Bronchial epithelial cell (primary cell): ENCODE results near the gene CGNL1. TPM values are rescaled to one million over a fixed set of nuclear protein-coding genes. Genes with fewer than 3 reads are reported as not detected.

Experiments
- DNase-seq: peaks from one replicate; pipeline ENCODE4 v3.0.0-alpha.2; 2010; ENCODE audit warnings: low read depth
- FAIRE-seq: peaks from 2 replicates; lab custom pipeline; 2011; peaks lifted over from hg19 to GRCh38; lab: Jason Lieb, UNC
- H3K27me3 ChIP-seq: 2 replicates; pipeline ENCODE4 v1.5.1; 2011; ENCODE audit warnings: low read length; ENCODE audit not compliant: control insufficient read depth, insufficient read depth
- H3K36me3 ChIP-seq: 2 replicates; pipeline ENCODE4 v1.5.1; 2011; ENCODE audit warnings: low read length; ENCODE audit not compliant: control insufficient read depth, insufficient read depth
- H3K4me3 ChIP-seq: 2 replicates; pipeline ENCODE4 v1.5.1; 2011; ENCODE audit warnings: mild to moderate bottlenecking, low read depth, low read length, control low read depth
- total RNA-seq: library from RNA; depleted of rRNA; stranded (reverse); fragments of >200 nt; gene quantifications from 2 replicates; pipeline ENCODE4 v1.2.1, GENCODE V29; 2014
- TF ChIP-seq, protein P1 (sequence below): IDR thresholded peaks from 2 replicates; pipeline ENCODE4 v1.5.1; 2011; ENCODE audit warnings: mild to moderate bottlenecking, moderate library complexity, low read length, control low read depth, inconsistent platforms; ENCODE audit not compliant: insufficient read depth, severe bottlenecking

CGNL1 gene
- total RNA-seq, 1 donor from 2014 or later: 0.53 TPM

DNA sequence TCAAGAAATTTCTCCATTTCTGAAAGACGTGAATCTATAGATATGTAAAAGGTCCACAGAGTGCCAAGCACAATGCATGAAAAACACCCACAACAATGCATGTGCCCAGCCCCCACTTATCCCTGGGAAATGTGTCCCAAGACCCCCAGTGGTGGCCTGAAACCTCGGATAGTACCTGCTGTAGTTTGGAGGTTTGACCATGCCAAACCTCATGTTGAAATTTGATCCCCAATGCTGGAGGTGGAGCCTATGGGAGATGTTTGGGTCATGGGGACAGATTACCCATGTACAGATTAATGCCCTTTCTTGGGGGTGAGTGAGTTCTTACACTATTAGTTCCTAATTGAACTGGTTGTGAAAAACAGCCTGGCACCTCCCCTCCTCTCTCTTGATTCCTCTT is 194.0 kb downstream of the CGNL1 start:
- no peak for FAIRE-seq

DNA sequence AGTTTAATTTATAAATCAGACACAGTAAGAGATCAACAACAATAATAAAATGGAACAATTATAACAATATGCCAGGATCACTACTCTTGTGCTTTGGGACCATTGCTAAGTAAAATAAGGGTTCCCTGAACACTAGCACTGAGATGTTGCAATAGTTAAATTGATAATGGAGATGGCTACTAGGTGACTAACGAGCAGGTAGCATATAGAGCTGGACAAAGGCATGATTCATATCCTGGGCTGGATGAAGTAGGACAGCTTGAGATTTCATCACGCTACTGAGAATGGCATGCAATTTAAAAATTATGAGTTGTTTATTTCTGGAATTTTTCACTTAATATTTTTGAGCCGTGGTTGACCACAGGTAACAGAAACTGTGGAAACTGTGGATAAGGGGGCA is 194.7 kb downstream of the CGNL1 start:
- no peaks in the 10 kb centered on the region for H3K27me3 ChIP-seq
- H3K4me3 ChIP-seq: no peak overlapping the region
- H3K36me3 ChIP-seq: no peaks in the 10 kb centered on the region
- FAIRE-seq (peak; percentile 93), DNase-seq (peak; percentile 94)
- TF ChIP-seq, protein P1, sequence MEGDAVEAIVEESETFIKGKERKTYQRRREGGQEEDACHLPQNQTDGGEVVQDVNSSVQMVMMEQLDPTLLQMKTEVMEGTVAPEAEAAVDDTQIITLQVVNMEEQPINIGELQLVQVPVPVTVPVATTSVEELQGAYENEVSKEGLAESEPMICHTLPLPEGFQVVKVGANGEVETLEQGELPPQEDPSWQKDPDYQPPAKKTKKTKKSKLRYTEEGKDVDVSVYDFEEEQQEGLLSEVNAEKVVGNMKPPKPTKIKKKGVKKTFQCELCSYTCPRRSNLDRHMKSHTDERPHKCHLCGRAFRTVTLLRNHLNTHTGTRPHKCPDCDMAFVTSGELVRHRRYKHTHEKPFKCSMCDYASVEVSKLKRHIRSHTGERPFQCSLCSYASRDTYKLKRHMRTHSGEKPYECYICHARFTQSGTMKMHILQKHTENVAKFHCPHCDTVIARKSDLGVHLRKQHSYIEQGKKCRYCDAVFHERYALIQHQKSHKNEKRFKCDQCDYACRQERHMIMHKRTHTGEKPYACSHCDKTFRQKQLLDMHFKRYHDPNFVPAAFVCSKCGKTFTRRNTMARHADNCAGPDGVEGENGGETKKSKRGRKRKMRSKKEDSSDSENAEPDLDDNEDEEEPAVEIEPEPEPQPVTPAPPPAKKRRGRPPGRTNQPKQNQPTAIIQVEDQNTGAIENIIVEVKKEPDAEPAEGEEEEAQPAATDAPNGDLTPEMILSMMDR: no peak

More for the DNA sequence above, 194.0 kb downstream of the CGNL1 start:
- TF ChIP-seq, protein P1: no peak
- no peak overlapping the region for H3K4me3 ChIP-seq
- H3K36me3 ChIP-seq: no peaks in the 10 kb centered on the region
- DNase-seq: no peak
- no peaks in the 10 kb centered on the region for H3K27me3 ChIP-seq

DNA sequence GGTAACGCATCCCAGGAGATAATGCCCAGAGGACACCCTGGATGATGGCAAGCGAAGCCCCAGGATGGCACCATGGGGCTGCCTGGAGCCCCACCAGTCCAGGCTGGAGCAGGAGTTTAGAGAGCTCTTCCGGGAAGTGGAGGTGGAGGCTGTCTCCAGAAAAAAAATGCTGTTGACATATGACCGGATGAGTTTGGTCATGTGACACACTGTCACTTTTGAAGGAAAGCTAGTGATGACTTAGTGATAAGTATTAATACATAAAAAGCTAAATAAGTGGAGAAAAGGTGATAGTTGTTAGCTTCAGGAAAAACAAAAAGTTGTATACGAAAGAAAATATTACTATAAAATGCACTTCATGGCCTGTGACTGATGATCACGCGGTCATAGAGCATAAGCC is 195.4 kb downstream of the CGNL1 start:
- no peaks in the 10 kb centered on the region for H3K36me3 ChIP-seq
- no peak overlapping the region for H3K4me3 ChIP-seq
- no peaks in the 10 kb centered on the region for H3K27me3 ChIP-seq
- DNase-seq (no peak), FAIRE-seq (no peak)
- TF ChIP-seq, protein P1: no peak

DNA sequence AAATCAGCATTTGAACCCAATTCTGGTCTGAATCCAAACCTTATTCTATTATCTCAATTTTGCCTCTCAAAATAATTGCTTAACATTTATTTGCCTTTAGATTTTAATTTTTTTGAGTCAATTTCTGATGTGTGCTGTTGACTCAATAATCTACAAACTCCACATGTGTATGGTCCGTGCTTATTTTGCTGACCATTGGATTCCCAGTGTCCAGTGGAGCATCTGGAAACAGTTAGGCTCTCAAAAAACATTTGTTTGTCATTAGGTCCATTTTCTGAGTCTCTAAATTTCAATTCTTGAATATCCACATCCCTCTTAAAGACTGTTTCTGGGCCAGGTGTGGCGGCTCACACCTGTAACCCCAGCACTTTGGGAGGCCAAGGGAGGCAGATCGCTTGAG is 196.2 kb downstream of the CGNL1 start:
- no peak for DNase-seq
- no peak for FAIRE-seq
- Histone ChIP-seq H3K27me3 (no peaks in the 10 kb centered on the region), H3K4me3 (no peak overlapping the region), H3K36me3 (no peaks in the 10 kb centered on the region)
- TF ChIP-seq, protein P1: no peak

DNA sequence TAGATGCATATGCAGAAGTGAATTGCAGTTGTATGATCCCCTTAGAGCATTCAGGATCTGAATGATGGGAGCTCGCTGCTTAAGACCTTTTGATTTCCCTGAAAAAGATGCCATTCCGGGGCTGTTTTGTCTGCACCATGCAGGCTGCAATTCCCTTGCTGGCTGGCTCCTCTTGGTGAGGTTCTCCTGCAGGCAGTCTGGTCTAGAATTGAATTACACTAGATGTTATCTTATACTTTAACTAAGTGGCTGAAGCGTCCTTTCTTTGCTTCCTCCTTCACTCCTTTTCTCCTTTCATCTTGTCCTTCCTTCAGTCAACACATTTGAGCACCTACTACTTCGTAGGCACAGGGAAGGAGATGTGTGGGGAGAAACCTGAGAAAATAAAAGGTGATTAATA is 196.8 kb downstream of the CGNL1 start:
- DNase-seq (no peak), FAIRE-seq (no peak)
- Histone ChIP-seq H3K27me3 (no peaks in the 10 kb centered on the region), H3K4me3 (no peak overlapping the region), H3K36me3 (no peaks in the 10 kb centered on the region)
- TF ChIP-seq, protein P1: no peak

DNA sequence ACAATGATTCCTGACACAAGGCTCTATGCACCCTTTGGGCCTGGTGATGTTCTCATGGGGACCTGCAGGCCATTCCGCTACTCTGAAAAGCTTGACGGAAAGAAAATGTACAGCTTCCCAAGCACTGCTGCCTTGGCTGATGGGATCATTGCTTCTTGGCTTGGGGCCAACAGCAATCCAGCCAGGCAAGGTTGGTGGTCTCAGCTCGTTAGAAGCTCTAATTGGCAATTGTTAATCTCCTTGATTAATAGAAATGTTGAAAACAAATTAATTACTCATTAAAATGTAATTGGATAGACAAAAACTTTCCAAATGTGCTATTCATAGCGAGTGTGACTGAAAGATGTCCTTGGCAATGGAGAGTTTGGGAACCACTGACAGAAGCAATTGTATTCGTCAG is 199.1 kb downstream of the CGNL1 start:
- TF ChIP-seq, protein P1: no peak
- no peaks in the 10 kb centered on the region for H3K36me3 ChIP-seq
- FAIRE-seq (no peak), DNase-seq (no peak)
- H3K27me3 ChIP-seq: no peaks in the 10 kb centered on the region
- no peak overlapping the region for H3K4me3 ChIP-seq
